Mucosa of descending colon (tissue), 3 donors: ENCODE data around the gene GOLGA8A. TPM values are rescaled to one million over a fixed set of nuclear protein-coding genes. Genes with fewer than 3 reads are reported as not detected.

Experiments used
- ATAC-seq: fragments of 200-7000 bp; cut with Tn5 transposase; one replicate; pipeline ENCODE4 v1.9.1; 2020; ENCODE audit warnings: mild to moderate bottlenecking, moderate library complexity
- DNase-seq, 3 donors: peaks; one replicate each; pipeline ENCODE4 v3.0.0-alpha.2; 2020
- H3K36me3 ChIP-seq: fragments of 200-600 bp; one replicate; pipeline ENCODE4 v1.8.0; 2021; ENCODE audit warnings: low read depth, mild to moderate bottlenecking
- H3K4me1 ChIP-seq: fragments of 200-600 bp; one replicate; pipeline ENCODE4 v1.8.0; 2021; ENCODE audit warnings: low read depth, mild to moderate bottlenecking
- H3K4me3 ChIP-seq: fragments of 200-600 bp; one replicate; pipeline ENCODE4 v1.8.0; 2021; ENCODE audit warnings: mild to moderate bottlenecking
- H3K9me3 ChIP-seq: fragments of 200-600 bp; one replicate; pipeline ENCODE4 v1.8.0; 2021; ENCODE audit warnings: mild to moderate bottlenecking
- intact Hi-C, 2 donors: fragments of 100-400 bp; cut with DNase I in 1 of 2; cut with micrococcal nuclease in 1 of 2; formaldehyde crosslinking; loops; one replicate each; pipeline versions ENCODE4 v1.11.0 to v1.11.1; 2022; cut with DNase I, micrococcal nuclease
- long read RNA-seq, 2 donors: library from polyadenylated mRNA; unstranded; transcript quantifications; one replicate each; pipeline ENCODE4 v2.0.0, GENCODE V29; 2019 to 2021
- total RNA-seq, 3 donors: library from RNA; stranded (reverse); fragmentation: NEBNext Ultra II Directional in 2 of 3; extraction: Animal tissue kit (Norgen Biotek cat#: 25700) in 2 of 3; gene quantifications; one replicate each; pipeline versions ENCODE4 v1.2.1 to v1.2.4, GENCODE V29; 2021 to 2023
- TF ChIP-seq, protein P1 (sequence below): fragments of 200-600 bp; IDR thresholded peaks from one replicate; pipeline ENCODE4 v1.8.0; 2022; ENCODE audit warnings: antibody characterized with exemption, mild to moderate bottlenecking
- donor health status: DM: no; HTN: no; CAD: no; lungs with moderate emphysema.
- donor health status: DM: no; HTN: no; CAD: no.
- donor health status: DM: no; HTN: yes; CAD: no.

The GOLGA8A gene, protein sequence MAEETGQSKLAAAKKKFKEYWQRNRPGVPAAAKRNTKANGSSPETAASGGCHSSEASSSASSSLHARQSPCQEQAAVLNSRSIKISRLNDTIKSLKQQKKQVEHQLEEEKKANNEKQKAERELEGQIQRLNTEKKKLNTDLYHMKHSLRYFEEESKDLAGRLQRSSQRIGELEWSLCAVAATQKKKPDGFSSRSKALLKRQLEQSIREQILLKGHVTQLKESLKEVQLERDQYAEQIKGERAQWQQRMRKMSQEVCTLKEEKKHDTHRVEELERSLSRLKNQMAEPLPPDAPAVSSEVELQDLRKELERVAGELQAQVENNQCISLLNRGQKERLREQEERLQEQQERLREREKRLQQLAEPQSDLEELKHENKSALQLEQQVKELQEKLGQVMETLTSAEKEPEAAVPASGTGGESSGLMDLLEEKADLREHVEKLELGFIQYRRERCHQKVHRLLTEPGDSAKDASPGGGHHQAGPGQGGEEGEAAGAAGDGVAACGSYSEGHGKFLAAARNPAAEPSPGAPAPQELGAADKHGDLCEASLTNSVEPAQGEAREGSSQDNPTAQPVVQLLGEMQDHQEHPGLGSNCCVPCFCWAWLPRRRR
- total RNA-seq = 10 to 100 TPM; 37.6 to 60.0 (median 46.4) TPM
- long read RNA-seq, donor 1, partial matches to known transcripts = 37 of 46 reads
- long read RNA-seq, donor 1, other reads (novel, unspliced or antisense) = 9 of 46 reads
- long read RNA-seq, donor 2, partial matches to known transcripts = 0 of 3 reads
- long read RNA-seq, donor 2, other reads (novel, unspliced or antisense) = 3 of 3 reads

DNA sequence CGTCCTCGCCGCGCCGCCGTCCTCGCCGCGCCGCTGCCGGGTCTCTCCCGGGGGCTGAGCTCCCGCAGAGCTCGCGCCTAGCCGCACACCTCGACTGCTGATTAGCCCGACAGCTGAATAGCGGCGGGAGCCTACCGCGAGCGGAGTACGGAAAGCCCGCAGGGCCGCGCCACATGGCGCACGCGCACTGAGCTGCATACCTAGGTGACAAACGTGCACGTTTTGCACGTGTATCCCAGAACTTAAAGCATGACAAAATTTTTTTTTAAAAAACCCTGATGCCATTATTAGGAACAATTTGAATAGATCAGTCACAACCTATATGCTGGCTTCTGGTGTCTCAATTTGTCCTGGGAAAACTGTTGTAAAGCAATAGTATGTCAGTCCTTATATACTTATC lies at the start of gene GOLGA8A:
Gene GOLGA8A (minus strand): TSS at position 122 of the 400 bp plus-strand sequence. CDS start 48,117 bp downstream, outside the sequence.
- peak; percentile 85 for ATAC-seq
- Histone ChIP-seq H3K36me3 (no peaks in the 10 kb centered on the region), H3K4me1 (peaks cover 8% of the 10 kb centered on the region), H3K4me3 (peak within 1 kb of the TSS; percentile 33), H3K9me3 (no peaks in the 10 kb centered on the region)
- TF ChIP-seq, protein P1, sequence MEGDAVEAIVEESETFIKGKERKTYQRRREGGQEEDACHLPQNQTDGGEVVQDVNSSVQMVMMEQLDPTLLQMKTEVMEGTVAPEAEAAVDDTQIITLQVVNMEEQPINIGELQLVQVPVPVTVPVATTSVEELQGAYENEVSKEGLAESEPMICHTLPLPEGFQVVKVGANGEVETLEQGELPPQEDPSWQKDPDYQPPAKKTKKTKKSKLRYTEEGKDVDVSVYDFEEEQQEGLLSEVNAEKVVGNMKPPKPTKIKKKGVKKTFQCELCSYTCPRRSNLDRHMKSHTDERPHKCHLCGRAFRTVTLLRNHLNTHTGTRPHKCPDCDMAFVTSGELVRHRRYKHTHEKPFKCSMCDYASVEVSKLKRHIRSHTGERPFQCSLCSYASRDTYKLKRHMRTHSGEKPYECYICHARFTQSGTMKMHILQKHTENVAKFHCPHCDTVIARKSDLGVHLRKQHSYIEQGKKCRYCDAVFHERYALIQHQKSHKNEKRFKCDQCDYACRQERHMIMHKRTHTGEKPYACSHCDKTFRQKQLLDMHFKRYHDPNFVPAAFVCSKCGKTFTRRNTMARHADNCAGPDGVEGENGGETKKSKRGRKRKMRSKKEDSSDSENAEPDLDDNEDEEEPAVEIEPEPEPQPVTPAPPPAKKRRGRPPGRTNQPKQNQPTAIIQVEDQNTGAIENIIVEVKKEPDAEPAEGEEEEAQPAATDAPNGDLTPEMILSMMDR = no peak
- peak; percentile 54 to 85 (median 84) for DNase-seq
- intact Hi-C loops = no loop called here

DNA sequence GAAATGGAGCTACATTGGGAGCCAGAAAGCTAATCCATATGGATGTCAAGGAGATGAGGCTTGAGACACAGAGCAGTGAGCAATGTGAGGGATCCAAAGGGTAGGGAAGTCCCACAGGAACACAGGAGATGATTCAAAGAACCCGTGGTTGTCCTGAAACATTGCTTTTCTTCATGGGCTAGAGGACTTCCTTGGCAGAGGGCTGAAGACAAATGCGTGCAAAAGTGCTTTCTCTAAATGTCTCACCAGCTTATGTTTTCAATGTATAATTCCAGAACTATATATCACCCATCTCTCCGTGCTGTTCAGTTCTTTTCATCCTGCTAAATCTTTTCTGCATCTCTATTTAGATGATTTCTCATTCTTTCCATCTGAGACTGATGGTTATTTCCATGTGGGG lies 46.0 kb upstream of the GOLGA8A start:
- ATAC-seq (no peak), DNase-seq (no peak)
- intact Hi-C loops = no loop called here
- H3K9me3 ChIP-seq = no peaks in the 10 kb centered on the region
- H3K36me3 ChIP-seq = no peaks in the 10 kb centered on the region
- no peaks in the 10 kb centered on the region for H3K4me1 ChIP-seq
- TF ChIP-seq, protein P1 = no peak
- no peak overlapping the region for H3K4me3 ChIP-seq

DNA sequence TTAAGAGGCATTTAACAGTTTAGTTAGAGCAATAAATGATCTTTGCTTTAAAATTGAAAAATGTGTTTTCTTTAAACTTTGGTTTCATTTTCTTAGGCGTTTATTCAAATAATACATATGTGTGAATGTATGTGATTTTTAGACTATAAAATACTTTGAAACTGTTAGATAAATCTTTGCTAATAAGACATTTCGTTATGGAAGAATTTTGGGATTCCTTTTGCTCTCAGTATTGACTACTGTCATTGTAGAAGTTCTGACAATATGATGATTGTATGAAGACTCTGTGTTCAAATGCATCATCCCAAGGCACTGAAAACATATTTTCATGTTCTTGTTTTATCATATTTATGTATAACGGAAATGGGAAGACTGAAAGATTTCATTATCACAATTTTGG lies 43.8 kb upstream of the GOLGA8A start:
- no peak overlapping the region for H3K4me3 ChIP-seq
- ATAC-seq (no peak), DNase-seq (no peak)
- no peaks in the 10 kb centered on the region for H3K4me1 ChIP-seq
- TF ChIP-seq, protein P1 = no peak
- H3K36me3 ChIP-seq = no peaks in the 10 kb centered on the region
- intact Hi-C loops = no loop called here
- H3K9me3 ChIP-seq = no peaks in the 10 kb centered on the region

DNA sequence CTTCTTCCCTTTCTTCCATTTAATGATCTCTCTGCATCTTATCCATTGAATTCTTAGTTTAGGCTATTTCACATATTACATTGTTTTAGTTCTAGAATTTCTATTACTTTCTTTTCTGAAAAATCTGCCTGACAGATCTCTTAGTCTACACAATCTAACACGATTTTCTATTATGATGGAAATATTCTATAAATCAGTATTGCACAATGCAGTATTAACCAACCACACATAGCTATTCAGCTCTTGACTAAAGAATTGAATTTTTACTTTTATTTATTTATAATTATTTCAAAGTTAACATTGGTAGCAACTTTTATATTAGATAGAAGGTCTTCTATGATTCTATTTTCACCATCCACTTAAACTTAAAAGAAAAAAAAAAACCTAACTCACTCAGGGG lies 36.2 kb upstream of the GOLGA8A start:
- ATAC-seq (no peak), DNase-seq (no peak)
- TF ChIP-seq, protein P1 = no peak
- H3K9me3 ChIP-seq = no peaks in the 10 kb centered on the region
- intact Hi-C loops = no loop called here
- H3K4me1 ChIP-seq = no peaks in the 10 kb centered on the region
- no peaks in the 10 kb centered on the region for H3K36me3 ChIP-seq
- no peak overlapping the region for H3K4me3 ChIP-seq

DNA sequence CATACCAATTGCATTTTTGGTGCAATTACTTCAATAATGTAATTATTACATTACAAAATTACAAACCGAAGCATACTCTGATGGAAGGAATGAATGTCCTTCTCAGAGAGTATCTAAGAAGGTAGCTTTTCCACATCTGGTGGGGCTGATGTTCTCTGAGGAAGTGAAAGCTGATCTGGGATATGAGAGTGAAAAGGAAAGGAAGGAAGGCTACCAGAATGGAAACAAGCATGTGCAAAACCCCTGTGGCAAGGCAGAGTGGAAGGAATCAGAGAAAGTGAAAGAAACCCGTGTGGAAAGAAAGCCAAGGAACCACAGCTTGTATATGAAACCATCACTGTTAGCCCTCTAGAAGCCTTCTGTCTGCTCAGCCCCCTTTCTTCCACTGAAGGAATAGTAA lies 35.3 kb upstream of the GOLGA8A start:
- H3K9me3 ChIP-seq = no peaks in the 10 kb centered on the region
- H3K4me1 ChIP-seq = no peaks in the 10 kb centered on the region
- H3K36me3 ChIP-seq = no peaks in the 10 kb centered on the region
- ATAC-seq = no peak
- intact Hi-C loops = no loop called here
- H3K4me3 ChIP-seq = no peak overlapping the region
- TF ChIP-seq, protein P1 = no peak
- DNase-seq = no peak
